SK-N-SH (cell line): ENCODE results near the gene USP34. TPM values are rescaled to one million over a fixed set of nuclear protein-coding genes. Genes with fewer than 3 reads are reported as not detected.
"Not testable (repeated sequence)": the region's sequence is repeated elsewhere in the genome, so short reads cannot be mapped to it uniquely, and the experiment has no call there.

ENCODE experiments used
- CTCF ChIA-PET: fragments of 300-600, 350-600 bp; formaldehyde crosslinking; extraction: SDS; loops from one replicate; lab custom pipeline; 2021; lab: Yijun Ruan, JAX
- POLR2A ChIA-PET: fragments of 350-600 bp; sonication (Branson Sonifier 250); formaldehyde crosslinking; extraction: SDS; loops from one replicate; lab custom pipeline; 2020; ENCODE audit warnings: antibody characterized with exemption, inconsistent platforms; lab: Yijun Ruan, JAX
- DNase-seq: peaks from one replicate; pipeline ENCODE4 v3.0.0; 2012
- H2AFZ ChIP-seq: fragments of 200-600 bp; sonication (generic); 2 replicates; pipeline ENCODE4 v1.8.1; 2016; ENCODE audit warnings: antibody characterized with exemption, mild to moderate bottlenecking, low read depth
- H3F3A ChIP-seq: fragments of 200-600 bp; sonication (generic); replicated peaks from 2 replicates; pipeline ENCODE3; 2016; ENCODE audit warnings: antibody characterized with exemption, mild to moderate bottlenecking; ENCODE audit not compliant: insufficient read depth
- H3K27ac ChIP-seq, 2 experiments: fragments of 200-500 bp in 1 of 2; fragments of 200-600 bp in 1 of 2; sonication (Bioruptor generic) in 1 of 2; sonication (generic), shearing (Covaris generic) in 1 of 2; 2 replicates each; pipeline versions ENCODE4 v1.5.1 to v1.6.1; 2014 to 2016; ENCODE audit warnings: low read depth in 2 of 2, inconsistent platforms in 1 of 2, low read length in 1 of 2, mild to moderate bottlenecking in 1 of 2, mixed read lengths in 1 of 2
- H3K27me3 ChIP-seq: fragments of 200-600 bp; sonication (generic), shearing (Covaris generic); 2 replicates; pipeline ENCODE4 v1.6.1; 2016; ENCODE audit warnings: mixed run types; ENCODE audit not compliant: insufficient read depth
- H3K36me3 ChIP-seq, 2 experiments: fragments of 200-500 bp in 1 of 2; fragments of 200-600 bp in 1 of 2; sonication (Bioruptor generic) in 1 of 2; sonication (generic) in 1 of 2; replicated peaks in 1 of 2; 2 replicates each; pipeline versions ENCODE3 to v1.5.1; 2014 to 2016; ENCODE audit warnings: low read length in 1 of 2, mild to moderate bottlenecking in 1 of 2; ENCODE audit not compliant: insufficient read depth in 2 of 2, control insufficient read depth in 1 of 2
- H3K4me1 ChIP-seq, 2 experiments: fragments of 200-500 bp in 1 of 2; fragments of 200-600 bp in 1 of 2; sonication (Bioruptor generic) in 1 of 2; sonication (generic), shearing (Covaris generic) in 1 of 2; 2 replicates each; pipeline versions ENCODE4 v1.5.1 to v1.6.1; 2014 to 2016; ENCODE audit warnings: low read depth in 1 of 2, low read length in 1 of 2, mixed run types in 1 of 2; ENCODE audit not compliant: insufficient read depth in 2 of 2, control insufficient read depth in 1 of 2
- H3K4me2 ChIP-seq: fragments of 200-600 bp; sonication (generic), shearing (Covaris generic); 2 replicates; pipeline ENCODE4 v1.6.1; 2017; ENCODE audit warnings: mixed run types
- H3K4me3 ChIP-seq, 2 experiments: fragments of 200-500 bp in 1 of 2; fragments of 200-600 bp in 1 of 2; sonication (Bioruptor generic) in 1 of 2; sonication (generic), shearing (Covaris generic) in 1 of 2; 2 replicates each; pipeline versions ENCODE4 v1.5.1 to v1.8.1; 2014 to 2016; ENCODE audit warnings: low read depth in 2 of 2, inconsistent platforms in 1 of 2, low read length in 1 of 2, mild to moderate bottlenecking in 1 of 2, mixed read lengths in 1 of 2, moderate library complexity in 1 of 2
- H3K79me2 ChIP-seq: fragments of 200-600 bp; sonication (generic); 2 replicates; pipeline ENCODE4 v1.8.1; 2017; ENCODE audit warnings: mild to moderate bottlenecking; ENCODE audit not compliant: insufficient read depth
- H3K9ac ChIP-seq: fragments of 200-600 bp; sonication (generic); 2 replicates; pipeline ENCODE4 v1.6.1; 2017; ENCODE audit warnings: mixed run types
- H3K9me2 ChIP-seq: fragments of 200-600 bp; sonication (generic); 2 replicates; pipeline ENCODE4 v1.6.1; 2017; ENCODE audit warnings: mixed run types
- H3K9me3 ChIP-seq: fragments of 200-600 bp; sonication (generic); 2 replicates; pipeline ENCODE4 v1.6.1; 2017; ENCODE audit warnings: mixed run types, mild to moderate bottlenecking, moderate library complexity
- H4K20me1 ChIP-seq: fragments of 200-600 bp; sonication (generic); 2 replicates; pipeline ENCODE4 v1.6.1; 2017; ENCODE audit warnings: mild to moderate bottlenecking, mixed run types; ENCODE audit not compliant: insufficient read depth
- ELF1 ChIP-seq: IDR thresholded peaks from 2 replicates; pipeline ENCODE4 v1.4.0; 2012
- EZH2phosphoT487 ChIP-seq: fragments of 200-600 bp; sonication (generic); IDR thresholded peaks from 2 replicates; pipeline ENCODE4 v1.6.1; 2017; ENCODE audit warnings: low read depth, mixed run types, mild to moderate bottlenecking, antibody characterized with exemption, moderate library complexity, borderline replicate concordance
- FOSL2 ChIP-seq: IDR thresholded peaks from 2 replicates; pipeline ENCODE4 v1.4.0; 2012; ENCODE audit warnings: low read depth, mild to moderate bottlenecking, moderate library complexity, borderline replicate concordance
- GABPA ChIP-seq: IDR thresholded peaks from 2 replicates; pipeline ENCODE4 v1.4.0; 2012; ENCODE audit warnings: low read depth, mild to moderate bottlenecking
- MXI1 ChIP-seq: IDR thresholded peaks from 2 replicates; pipeline ENCODE4 v1.6.1; 2012; ENCODE audit warnings: mild to moderate bottlenecking, low read depth, low read length, improper control_type of control experiment
- POLR2AphosphoS5 ChIP-seq: IDR thresholded peaks from 2 replicates; pipeline ENCODE4 v1.6.1; 2012; ENCODE audit warnings: low read depth, low read length
- SIN3A ChIP-seq: IDR thresholded peaks from 2 replicates; pipeline ENCODE4 v1.6.1; 2012; ENCODE audit warnings: low read depth, mild to moderate bottlenecking, low read length, moderate library complexity, borderline replicate concordance
- TCF12 ChIP-seq: IDR thresholded peaks from 2 replicates; pipeline ENCODE4 v1.4.0; 2012
- TEAD4 ChIP-seq: IDR thresholded peaks from 2 replicates; pipeline ENCODE4 v1.4.0; 2012; ENCODE audit warnings: mild to moderate bottlenecking, borderline replicate concordance; ENCODE audit not compliant: insufficient read depth
- WGBS: methylation state at CpG from one replicate; pipeline ENCODE4 v1.1.6; 2017; ENCODE audit warnings: low lambda C conversion rate; 5-methylcytosine and 5-hydroxymethylcytosine counted together
- polyA plus RNA-seq, 3 experiments: library from polyadenylated mRNA; depleted of rRNA; stranded (reverse); fragments of >200 nt; gene quantifications; 2 replicates each; pipeline ENCODE4 v1.2.3, GENCODE V29; 2012
- TF ChIP-seq, protein P1 (sequence below): fragments of 150-350 bp; IDR thresholded peaks from 2 replicates; pipeline ENCODE4 v1.6.1; 2016; ENCODE audit warnings: mild to moderate bottlenecking, low read depth, low read length
- TF ChIP-seq, protein P2 (sequence below): IDR thresholded peaks from 2 replicates; pipeline ENCODE4 v1.4.0; 2012; ENCODE audit warnings: low read depth
- TF ChIP-seq, protein P3 (sequence below): fragments of 150-350 bp; IDR thresholded peaks from 2 replicates; pipeline ENCODE4 v1.6.1; 2017; ENCODE audit warnings: antibody characterized with exemption, low read length, low read depth, borderline replicate concordance

The USP34 gene
- polyA plus RNA-seq, 1 of the 3 experiments (the other 2 are of a cell fraction): 31.4 TPM

DNA sequence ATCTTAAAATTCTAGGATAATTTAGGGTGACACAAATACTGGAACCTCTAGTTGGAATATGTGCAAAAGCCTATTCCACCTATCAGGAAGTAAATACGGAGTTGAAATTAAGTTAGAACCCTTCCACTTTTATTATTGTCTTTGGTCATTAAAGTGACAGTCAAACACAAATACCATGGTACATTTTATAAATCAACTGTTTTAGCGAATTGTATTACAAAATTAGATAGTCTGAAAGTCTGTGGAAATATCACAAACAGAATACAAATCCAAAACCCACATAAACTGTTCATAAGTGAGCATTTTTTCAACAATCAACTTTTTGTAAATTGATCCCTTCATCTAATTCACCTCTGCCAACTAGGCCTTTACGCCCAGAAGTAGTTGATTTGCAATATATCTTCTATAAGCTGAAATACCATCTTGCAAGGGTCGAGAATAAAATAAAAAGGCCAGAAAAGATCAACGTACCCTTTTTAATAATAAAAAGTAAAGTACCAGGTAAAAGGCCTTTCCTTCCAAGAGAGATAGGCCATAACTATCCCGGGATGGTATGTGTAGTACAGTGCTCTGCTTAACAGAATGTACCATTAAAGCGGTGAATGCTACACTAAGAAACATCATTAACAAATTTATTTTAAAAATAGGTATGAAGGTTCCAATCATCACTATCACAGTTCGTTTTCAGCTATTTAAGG is 1.3 kb downstream of the USP34 start:
- Histone ChIP-seq H3K4me1 (peaks cover 2 to 10% of the 10 kb centered on the region in 2 experiments; a peak in 3 of 4 replicates), H3K27ac (peak overlapping the region; percentile 78 to 82), H3K79me2 (peaks cover 78% of the 10 kb centered on the region), H3K9ac (peak overlapping the region; percentile 94), H3K27me3 (no peaks in the 10 kb centered on the region), H2AFZ (no peak overlapping the region), H3K9me3 (no peaks in the 10 kb centered on the region), H3K4me2 (peak overlapping the region; percentile 91), H3K9me2 (no peaks in the 10 kb centered on the region), H4K20me1 (peaks cover 53% of the 10 kb centered on the region), H3K4me3 (peak overlapping the region; percentile 64 to 72), H3K36me3 (peaks cover 5 to 27% of the 10 kb centered on the region in 2 experiments), H3F3A (peaks cover 22% of the 10 kb centered on the region)
- ChIA-PET POLR2A (interaction anchor here (1.0 kb wide), 1 partner anchor 68 kb away, joined by 3 read pairs; the partner anchor contains the start of gene XPO1), CTCF (no interaction called here)
- TF ChIP-seq TCF12: no peak
- TF ChIP-seq, protein P1, sequence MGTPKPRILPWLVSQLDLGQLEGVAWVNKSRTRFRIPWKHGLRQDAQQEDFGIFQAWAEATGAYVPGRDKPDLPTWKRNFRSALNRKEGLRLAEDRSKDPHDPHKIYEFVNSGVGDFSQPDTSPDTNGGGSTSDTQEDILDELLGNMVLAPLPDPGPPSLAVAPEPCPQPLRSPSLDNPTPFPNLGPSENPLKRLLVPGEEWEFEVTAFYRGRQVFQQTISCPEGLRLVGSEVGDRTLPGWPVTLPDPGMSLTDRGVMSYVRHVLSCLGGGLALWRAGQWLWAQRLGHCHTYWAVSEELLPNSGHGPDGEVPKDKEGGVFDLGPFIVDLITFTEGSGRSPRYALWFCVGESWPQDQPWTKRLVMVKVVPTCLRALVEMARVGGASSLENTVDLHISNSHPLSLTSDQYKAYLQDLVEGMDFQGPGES: no peak
- peak; percentile 29; the same call in 1 of the 2 replicates for TF ChIP-seq MXI1
- DNase-seq: no peak
- WGBS: 5% methylated on average over 8 of the region's 8 CpGs

DNA sequence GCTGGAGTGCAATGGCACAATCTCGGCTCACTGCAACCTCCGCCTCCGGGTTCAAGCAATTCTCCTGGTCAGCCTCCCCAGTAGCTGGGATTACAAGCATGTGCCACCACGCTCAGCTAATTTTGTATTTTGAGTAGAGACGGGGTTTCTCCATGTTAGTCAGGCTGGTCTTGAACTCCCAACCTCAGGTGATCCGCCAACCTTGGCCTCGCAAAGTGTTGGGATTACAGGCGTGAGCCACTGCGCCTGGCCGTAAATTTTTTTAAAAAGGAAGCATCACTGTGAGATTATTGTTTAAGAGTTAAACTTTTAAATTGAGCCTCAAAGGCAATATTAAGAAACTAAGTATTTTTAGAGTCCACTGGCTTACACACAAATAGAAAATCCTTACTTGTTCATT is 2.7 kb downstream of the USP34 start:
- H3K4me3 ChIP-seq, H3K9me2 ChIP-seq, H2AFZ ChIP-seq, H3K27me3 ChIP-seq, H3K27ac ChIP-seq, DNase-seq, H3K9ac ChIP-seq, CTCF ChIA-PET, H3K9me3 ChIP-seq: not testable (repeated sequence)
- 97% methylated on average over 10 of the region's 10 CpGs for WGBS
- Histone ChIP-seq H4K20me1 (peaks cover 66% of the 10 kb centered on the region), H3K79me2 (peaks cover 90% of the 10 kb centered on the region), H3K4me2 (0 out of 2 replicates have a peak overlapping the region, but pooled peaks have one; percentile 91), H3F3A (peaks cover 13% of the 10 kb centered on the region), H3K4me1 (peaks cover 2 to 10% of the 10 kb centered on the region in 2 experiments; a peak in 3 of 4 replicates), H3K36me3 (peaks cover 5 to 27% of the 10 kb centered on the region in 2 experiments)
- POLR2A ChIA-PET: interaction anchor here (1.2 kb wide), 1 partner anchor 49 kb away, joined by 3 read pairs; no protein-coding TSS in a partner anchor

DNA sequence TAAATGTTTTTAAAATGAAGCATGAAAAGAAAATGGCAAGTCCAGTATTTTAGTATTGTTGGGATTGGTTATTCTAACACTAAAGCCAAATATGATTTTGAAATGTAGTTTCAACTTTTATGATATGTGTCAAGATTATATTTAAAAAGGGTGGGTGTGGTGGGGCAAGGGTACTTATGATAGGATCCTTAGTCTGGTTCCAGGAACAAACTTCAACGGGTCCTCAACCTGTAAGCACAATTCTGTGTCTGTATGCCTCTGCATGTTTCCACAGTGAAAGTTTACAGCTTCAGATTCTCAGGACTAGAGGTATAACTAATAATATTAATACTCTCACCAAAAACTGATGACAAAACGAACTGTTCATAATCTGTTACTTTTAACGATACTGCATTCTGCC is 5.8 kb downstream of the USP34 start:
- no peak overlapping the region for H3K9ac ChIP-seq
- peaks cover 0 to 19% of the 10 kb centered on the region in 2 experiments; a peak in 2 of 4 replicates for H3K4me1 ChIP-seq
- H3K9me2 ChIP-seq: no peaks in the 10 kb centered on the region
- no peaks in the 10 kb centered on the region for H3K27me3 ChIP-seq
- TF ChIP-seq TEAD4 (no peak), POLR2AphosphoS5 (no peak), ELF1 (no peak), GABPA (no peak), EZH2phosphoT487 (no peak), SIN3A (no peak), FOSL2 (no peak)
- TF ChIP-seq, protein P2, sequence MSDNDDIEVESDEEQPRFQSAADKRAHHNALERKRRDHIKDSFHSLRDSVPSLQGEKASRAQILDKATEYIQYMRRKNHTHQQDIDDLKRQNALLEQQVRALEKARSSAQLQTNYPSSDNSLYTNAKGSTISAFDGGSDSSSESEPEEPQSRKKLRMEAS: no peak
- TF ChIP-seq, protein P3, sequence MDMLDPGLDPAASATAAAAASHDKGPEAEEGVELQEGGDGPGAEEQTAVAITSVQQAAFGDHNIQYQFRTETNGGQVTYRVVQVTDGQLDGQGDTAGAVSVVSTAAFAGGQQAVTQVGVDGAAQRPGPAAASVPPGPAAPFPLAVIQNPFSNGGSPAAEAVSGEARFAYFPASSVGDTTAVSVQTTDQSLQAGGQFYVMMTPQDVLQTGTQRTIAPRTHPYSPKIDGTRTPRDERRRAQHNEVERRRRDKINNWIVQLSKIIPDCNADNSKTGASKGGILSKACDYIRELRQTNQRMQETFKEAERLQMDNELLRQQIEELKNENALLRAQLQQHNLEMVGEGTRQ: no peak
- TF ChIP-seq, all 33 proteins: peak for 0
- Histone ChIP-seq H3K36me3 (peaks cover 5 to 24% of the 10 kb centered on the region in 2 experiments), H3K4me2 (no peak overlapping the region), H3K4me3 (no peak overlapping the region), H4K20me1 (peaks cover 80% of the 10 kb centered on the region), H3K79me2 (peaks cover 100% of the 10 kb centered on the region), H3K27ac (no peak overlapping the region), H2AFZ (no peak overlapping the region), H3K9me3 (no peaks in the 10 kb centered on the region), H3F3A (peaks cover 26% of the 10 kb centered on the region)
- ChIA-PET CTCF (no interaction called here), POLR2A (no interaction called here)
- no peak for DNase-seq
- 89% methylated on average over 3 of the region's 3 CpGs for WGBS
